NCI-H1048 (cell line): Measurements from ENCODE around the gene GMDS.
"Not testable (repeated sequence)": the region's sequence is repeated elsewhere in the genome, so short reads cannot be mapped to it uniquely, and the experiment has no call there.

ENCODE experiments used
- DNase-seq: peaks from one replicate; lab custom pipeline; 2025; lab: John Stamatoyannopoulos, UW

Gene GMDS

GRCh38 chr6:1679688-1680068 lies 565.7 kb downstream of the GMDS start:
- no peak for DNase-seq

- no peak for DNase-seq
These were observed 566.2 kb downstream of the GMDS start for GRCh38 chr6:1679031-1679687.

GRCh38 chr6:1678201-1678600 lies 567.2 kb downstream of the GMDS start:
- no peak for DNase-seq

- no peak for DNase-seq
These were observed 573.0 kb downstream of the GMDS start for GRCh38 chr6:1672379-1672778.

GRCh38 chr6:1670711-1671462 lies 574.5 kb downstream of the GMDS start:
- DNase-seq, result no peak

DNA sequence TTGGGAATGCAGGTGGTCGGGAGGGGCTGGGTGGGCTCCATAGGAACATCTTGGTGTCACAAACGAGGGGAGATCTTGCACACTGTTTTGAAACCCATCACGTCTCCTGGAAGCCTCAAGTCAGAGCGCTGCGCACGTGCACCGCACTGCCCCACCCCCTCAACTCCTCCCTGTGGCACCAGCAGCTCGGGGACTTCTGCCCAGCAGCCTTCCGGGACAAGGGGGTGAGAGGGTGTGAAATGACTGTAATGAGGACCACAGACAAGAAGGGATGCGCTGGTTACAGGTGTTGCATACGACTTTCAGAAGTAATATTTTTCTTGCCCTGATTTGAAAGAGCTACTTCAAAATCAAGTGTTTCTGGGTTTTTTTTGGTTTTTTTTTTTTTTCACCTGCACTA lies 575.4 kb downstream of the GMDS start:
- no peak for DNase-seq

GRCh38 chr6:1668456-1668855 lies 576.9 kb downstream of the GMDS start:
- not testable (repeated sequence) for DNase-seq

- DNase-seq, result no peak
These were observed 577.6 kb downstream of the GMDS start for GRCh38 chr6:1667805-1668175.

GRCh38 chr6:1667012-1667804 lies 578.2 kb downstream of the GMDS start:
- no peak for DNase-seq

GRCh38 chr6:1665214-1665613 lies 580.2 kb downstream of the GMDS start:
- no peak for DNase-seq

- DNase-seq, result no peak
These were observed 581.1 kb downstream of the GMDS start for GRCh38 chr6:1664329-1664728.

DNA sequence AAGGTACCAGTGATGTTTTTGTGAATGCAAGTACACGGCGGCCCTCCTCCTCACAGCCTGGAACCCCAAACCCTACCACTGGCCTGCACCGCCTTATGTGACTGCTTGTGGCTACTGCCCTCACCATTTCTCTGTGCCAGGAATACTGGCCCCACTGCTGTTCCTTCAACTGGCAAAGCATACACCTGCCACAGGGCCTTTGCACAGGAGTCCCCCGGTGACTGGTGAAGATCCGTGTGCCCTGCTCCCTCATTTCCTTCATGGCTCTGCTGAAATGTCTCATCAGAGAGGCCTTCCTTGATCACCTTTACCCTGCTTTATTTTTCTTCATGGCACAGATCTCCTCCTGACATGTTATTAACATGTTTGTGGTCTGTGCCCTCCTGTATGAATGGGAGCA lies 581.9 kb downstream of the GMDS start:
- no peak for DNase-seq

DNA sequence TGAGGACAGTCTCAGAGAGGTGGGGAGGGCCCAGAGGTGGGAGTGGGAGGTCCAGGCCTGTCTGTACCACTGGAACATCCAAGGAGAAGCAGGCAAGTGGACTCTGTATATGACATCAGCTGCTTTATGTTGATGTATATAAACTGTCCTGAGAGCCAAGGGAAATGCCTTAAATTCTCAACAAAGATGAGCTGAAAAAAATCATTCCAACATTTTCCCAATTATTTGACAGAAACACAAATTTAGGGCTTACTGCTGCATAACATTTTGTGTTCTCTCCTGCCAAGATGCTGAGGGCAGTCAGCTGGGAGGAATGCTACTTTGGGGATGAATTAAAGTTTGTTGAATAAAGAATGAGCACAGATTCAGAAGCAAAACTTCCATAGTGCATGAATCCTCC lies 582.9 kb downstream of the GMDS start:
- no peak for DNase-seq

GRCh38 chr6:1659816-1660215 lies 585.6 kb downstream of the GMDS start:
- no peak for DNase-seq

GRCh38 chr6:1658212-1659005 lies 587.0 kb downstream of the GMDS start:
- DNase-seq, result no peak

- DNase-seq, result no peak
These were observed 587.6 kb downstream of the GMDS start for GRCh38 chr6:1657771-1658165.

DNA sequence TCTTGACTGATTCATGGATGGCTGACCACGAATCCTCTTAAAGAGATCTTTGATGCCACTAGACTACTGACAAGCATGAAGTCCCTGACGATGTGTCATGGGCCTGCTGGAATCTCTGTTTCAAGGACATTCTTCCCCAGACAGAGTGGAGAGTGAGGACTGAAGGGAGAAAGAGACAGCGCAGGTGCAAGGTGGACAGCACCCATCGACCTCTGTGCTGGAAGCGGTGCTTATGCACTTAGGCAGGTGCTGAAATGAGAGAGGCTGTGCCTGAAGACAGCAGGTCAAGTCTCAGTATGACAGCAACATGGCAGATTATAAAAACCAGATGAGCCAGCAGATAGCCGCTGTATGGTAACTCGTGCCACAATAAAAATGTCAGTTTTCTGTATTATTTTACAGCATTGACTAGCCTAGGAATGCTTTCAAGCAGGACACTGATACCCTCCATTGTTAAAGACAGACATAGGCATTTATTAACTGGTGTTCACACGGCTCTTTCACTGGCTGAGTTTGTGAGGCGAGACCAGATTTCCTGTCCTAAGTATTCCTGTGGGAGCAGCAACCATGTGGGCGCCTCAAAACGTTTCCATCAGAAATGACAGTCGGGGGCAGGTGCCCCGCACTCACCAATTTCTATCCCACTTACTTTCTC lies 588.2 kb downstream of the GMDS start:
- DNase-seq, result no peak

DNA sequence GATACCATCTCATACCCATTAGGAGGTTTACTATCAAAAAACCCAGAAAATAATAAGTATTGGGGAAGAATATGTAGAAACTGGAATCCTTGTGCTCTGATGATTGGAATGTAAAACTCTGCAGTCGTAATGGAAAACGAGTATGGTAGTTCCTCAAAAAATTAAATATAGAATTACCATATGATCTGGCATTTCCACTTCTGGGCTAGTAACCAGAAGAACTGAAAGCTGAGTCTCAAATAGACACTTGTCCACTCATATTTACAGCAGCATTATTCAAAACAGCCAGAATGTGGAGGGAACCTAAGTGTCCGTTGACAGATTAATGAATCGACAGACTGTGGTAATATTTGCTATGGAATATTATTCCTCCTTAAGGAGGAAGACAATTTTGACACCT lies 591.4 kb downstream of the GMDS start:
- DNase-seq, result no peak

- no peak for DNase-seq
These were observed 592.6 kb downstream of the GMDS start for GRCh38 chr6:1652842-1653241.

DNA sequence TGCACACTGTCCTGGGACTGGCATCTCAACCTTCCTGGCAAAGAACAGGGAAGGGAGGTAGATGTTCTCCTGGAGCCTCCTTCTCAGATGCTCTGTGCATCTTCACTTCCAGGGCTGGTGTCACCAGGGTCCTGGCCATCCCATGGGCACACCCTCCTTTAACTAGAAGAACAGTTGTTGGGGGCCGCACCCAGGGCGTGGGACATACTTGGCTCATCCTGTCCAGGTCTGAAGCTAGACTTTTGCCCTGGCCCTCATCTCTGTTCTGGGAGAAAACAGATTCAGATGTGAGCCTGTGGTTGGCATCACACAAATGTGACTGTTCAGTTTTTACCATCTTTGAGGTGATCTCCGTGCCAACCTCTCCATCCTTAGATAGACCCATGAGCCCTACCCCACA lies 594.0 kb downstream of the GMDS start:
- no peak for DNase-seq

GRCh38 chr6:1645466-1646185 lies 599.8 kb downstream of the GMDS start:
- DNase-seq, result no peak
